LNCAP (cell line): Measurements from ENCODE around the gene WWOX.

Experiments
- CTCF ChIP-seq: fragments of 450-650 bp; IDR thresholded peaks from 2 replicates; pipeline ENCODE4 v1.5.1; 2017; ENCODE audit warnings: mild to moderate bottlenecking

The WWOX gene

DNA sequence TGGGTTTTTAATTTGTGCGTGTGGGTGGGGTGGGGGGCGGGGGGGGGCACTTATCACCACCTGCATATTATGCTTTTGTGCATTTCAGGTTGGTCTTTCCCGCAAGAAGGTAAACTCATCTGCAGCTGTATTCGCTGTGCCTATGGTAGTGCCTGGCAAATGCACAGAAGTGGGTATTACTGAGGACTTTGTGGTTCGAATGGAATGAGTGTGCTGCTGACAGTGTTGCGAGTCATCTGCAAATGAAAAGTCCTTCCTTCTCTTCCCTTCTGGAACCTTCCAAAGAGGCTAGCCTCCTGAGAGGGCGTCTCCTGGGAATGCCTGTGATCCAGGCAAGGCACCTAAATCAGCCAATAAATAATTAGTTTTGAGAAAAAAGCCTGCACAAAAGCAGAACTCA, 968.1 kb downstream of the WWOX start:
- TF ChIP-seq CTCF: no peak

DNA sequence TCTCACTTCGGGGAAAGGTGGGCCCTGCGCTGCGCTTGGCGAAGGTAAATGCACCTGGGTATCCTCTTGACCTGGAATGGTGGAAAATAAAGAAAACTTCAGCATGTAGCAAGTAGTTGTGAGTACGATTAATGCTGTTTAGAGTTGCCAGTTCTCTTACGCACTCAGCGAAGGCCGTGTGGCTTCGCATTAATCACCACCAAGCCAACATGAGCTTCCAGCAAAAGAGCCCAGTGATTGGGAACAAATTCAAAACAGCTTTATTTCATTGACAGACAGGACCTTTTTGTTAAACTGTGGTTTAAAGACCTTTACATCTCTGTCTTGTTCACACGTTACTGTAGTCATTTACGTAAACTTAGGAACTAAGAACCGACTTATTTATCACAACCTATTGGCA, 969.7 kb downstream of the WWOX start:
- no peak for TF ChIP-seq CTCF

GRCh38 chr16:79069633-79070032, 970.2 kb downstream of the WWOX start:
- no peak for TF ChIP-seq CTCF

DNA sequence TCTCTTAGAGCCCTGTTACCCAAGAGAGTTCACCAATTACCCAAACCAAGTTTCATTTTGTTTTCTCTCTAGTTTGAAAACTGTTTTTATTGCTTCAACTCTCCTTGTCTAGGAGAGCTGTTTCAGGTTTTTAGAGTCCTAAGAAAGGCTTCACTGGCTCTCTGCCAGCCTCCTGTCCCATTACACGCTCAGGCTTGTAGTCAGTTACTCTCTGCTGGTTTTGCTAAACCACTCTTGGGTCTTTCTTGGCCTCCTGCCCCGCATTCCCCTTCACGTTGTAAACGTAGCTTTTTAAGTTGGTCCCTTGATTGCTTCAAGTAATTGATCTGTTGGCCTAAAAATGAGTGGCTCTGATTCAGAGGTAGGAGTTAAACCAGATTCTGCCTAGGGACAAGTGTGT, 972.0 kb downstream of the WWOX start:
- no peak for TF ChIP-seq CTCF

GRCh38 chr16:79072517-79072916, 973.1 kb downstream of the WWOX start:
- TF ChIP-seq CTCF: no peak

GRCh38 chr16:79073566-79073965, 974.1 kb downstream of the WWOX start:
- no peak for TF ChIP-seq CTCF

- TF ChIP-seq CTCF: no peak
These were observed 975.1 kb downstream of the WWOX start for GRCh38 chr16:79074541-79074940.

- no peak for TF ChIP-seq CTCF
These were observed 975.5 kb downstream of the WWOX start for GRCh38 chr16:79074951-79075350.
